Ectodermal cell (in vitro differentiated cells): ENCODE results near the gene GTF3C5.

Experiments used
- H3K27ac ChIP-seq: 2 replicates; pipeline ENCODE4 v1.7.0; 2013; ENCODE audit warnings: mild to moderate bottlenecking, low read depth, low read length; ENCODE audit not compliant: insufficient read depth, poor library complexity, severe bottlenecking
- H3K27me3 ChIP-seq: 2 replicates; pipeline ENCODE4 v1.7.0; 2013; ENCODE audit warnings: mild to moderate bottlenecking, low read length; ENCODE audit not compliant: insufficient read depth, control insufficient read depth, poor library complexity, severe bottlenecking
- H3K36me3 ChIP-seq: one replicate; pipeline ENCODE4 v1.7.0; 2013; ENCODE audit warnings: low read length; ENCODE audit not compliant: control insufficient read depth, insufficient read depth
- H3K4me1 ChIP-seq: one replicate; pipeline ENCODE4 v1.7.0; 2013; ENCODE audit warnings: low read length; ENCODE audit not compliant: control insufficient read depth, insufficient read depth
- H3K4me3 ChIP-seq: 2 replicates; pipeline ENCODE4 v1.7.0; 2013; ENCODE audit warnings: low read depth, low read length, control low read depth; ENCODE audit not compliant: insufficient read depth
- H3K9me3 ChIP-seq: 2 replicates; pipeline ENCODE4 v1.7.0; 2013; ENCODE audit warnings: mild to moderate bottlenecking, low read length, moderate library complexity; ENCODE audit not compliant: control insufficient read depth
- WGBS, 2 experiments: methylation state at CpG; one replicate each; pipeline ENCODE4 v1.1.7; 2013; ENCODE audit warnings: missing lambda C conversion rate in 2 of 2; 5-methylcytosine and 5-hydroxymethylcytosine counted together

GTF3C5 gene

DNA sequence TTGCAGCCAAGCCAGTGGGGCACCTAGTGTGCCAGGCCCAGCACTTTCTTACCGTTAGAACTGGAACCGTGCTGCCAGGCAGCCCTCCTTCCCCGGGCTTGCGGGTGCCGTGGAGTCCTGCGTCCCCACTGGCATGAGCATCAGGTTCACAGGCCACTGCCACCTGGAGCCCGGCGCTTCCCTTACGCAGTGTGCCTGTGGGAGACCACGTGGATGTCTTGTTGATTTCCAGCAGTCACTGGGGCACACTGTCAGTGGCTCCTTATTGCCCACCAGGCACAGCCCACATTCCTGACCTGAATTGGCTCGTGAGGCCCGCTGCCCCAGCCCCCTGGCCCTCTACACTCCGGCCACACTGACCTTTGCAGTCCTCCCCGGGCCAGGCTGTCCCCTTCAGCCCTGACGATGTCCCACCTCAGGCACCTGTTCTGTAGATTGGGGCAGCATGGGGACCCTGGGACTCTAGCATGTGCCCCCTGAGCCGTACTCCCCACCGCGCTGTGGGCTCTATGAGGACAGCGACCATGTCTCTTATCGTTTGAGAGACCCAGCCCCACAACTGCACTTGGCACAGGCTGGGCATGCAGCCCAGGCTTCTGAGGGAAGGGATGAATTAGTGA, 20.6 kb downstream of the GTF3C5 start:
- Histone ChIP-seq H3K27me3 (no peaks in the 10 kb centered on the region), H3K4me3 (no peak overlapping the region), H3K27ac (no peak overlapping the region), H3K4me1 (no peaks in the 10 kb centered on the region), H3K36me3 (peaks cover 37% of the 10 kb centered on the region), H3K9me3 (no peaks in the 10 kb centered on the region)
- WGBS, 2 experiments: 96% methylated on average over 20 of the region's 20 CpGs

GRCh38 chr9:133051966-133052539, 21.3 kb downstream of the GTF3C5 start:
- Histone ChIP-seq H3K27ac (no peak overlapping the region), H3K36me3 (peaks cover 38% of the 10 kb centered on the region), H3K4me3 (no peak overlapping the region), H3K9me3 (no peaks in the 10 kb centered on the region), H3K27me3 (no peaks in the 10 kb centered on the region), H3K4me1 (no peaks in the 10 kb centered on the region)
- WGBS, 2 experiments: 91 to 95% methylated on average over 8 of the region's 9 CpGs

GRCh38 chr9:133054194-133054890, 23.5 kb downstream of the GTF3C5 start:
- WGBS, 2 experiments: 94 to 96% methylated on average over 24 of the region's 24 CpGs
- H3K27ac ChIP-seq: no peak overlapping the region
- H3K27me3 ChIP-seq: no peaks in the 10 kb centered on the region
- no peaks in the 10 kb centered on the region for H3K9me3 ChIP-seq
- peaks cover 31% of the 10 kb centered on the region for H3K36me3 ChIP-seq
- H3K4me1 ChIP-seq: peaks cover 1% of the 10 kb centered on the region
- H3K4me3 ChIP-seq: no peak overlapping the region

- Histone ChIP-seq H3K27ac (no peak overlapping the region), H3K4me1 (peaks cover 8% of the 10 kb centered on the region), H3K4me3 (no peak overlapping the region), H3K27me3 (no peaks in the 10 kb centered on the region), H3K9me3 (no peaks in the 10 kb centered on the region), H3K36me3 (peaks cover 31% of the 10 kb centered on the region)
- WGBS, 2 experiments: 92% methylated on average over 16 of the region's 16 CpGs
Observed at GRCh38 chr9:133054966-133055365, 24.2 kb downstream of the GTF3C5 start.

DNA sequence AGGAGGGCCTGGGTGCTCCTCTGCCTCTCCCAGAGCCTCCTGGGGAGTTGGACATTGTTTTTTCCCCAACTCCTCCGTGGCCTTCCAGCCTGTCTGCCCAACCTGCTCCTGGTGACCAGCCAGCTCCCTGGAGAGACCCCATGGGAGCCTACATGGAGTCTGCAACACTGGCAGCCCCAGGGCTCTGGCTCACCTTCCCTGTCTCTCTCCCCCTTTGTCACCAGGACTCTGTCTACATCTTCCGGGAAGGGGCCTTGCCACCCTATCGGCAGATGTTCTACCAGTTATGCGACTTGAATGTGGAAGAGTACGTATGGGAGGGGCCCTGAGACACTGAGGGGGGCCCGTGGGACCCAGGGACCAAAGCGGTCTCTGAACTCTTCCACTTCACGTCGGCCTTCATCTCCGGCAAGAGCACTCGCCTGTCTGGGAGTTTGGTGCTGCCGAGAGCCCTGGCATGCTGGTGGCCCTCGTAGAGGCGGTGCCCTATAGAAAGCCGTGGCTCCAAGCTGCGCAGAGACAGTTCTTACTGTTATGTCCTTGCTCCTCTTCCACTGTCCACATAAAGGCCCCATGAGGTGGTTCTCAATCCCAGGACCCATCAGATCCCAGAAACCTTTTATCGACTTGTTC, 25.1 kb downstream of the GTF3C5 start:
- Histone ChIP-seq H3K27ac (no peak overlapping the region), H3K9me3 (no peaks in the 10 kb centered on the region), H3K4me1 (peaks cover 14% of the 10 kb centered on the region), H3K36me3 (peaks cover 23% of the 10 kb centered on the region), H3K27me3 (no peaks in the 10 kb centered on the region), H3K4me3 (no peak overlapping the region)
- 96% methylated on average over 17 of the region's 17 CpGs for WGBS, 2 experiments

DNA sequence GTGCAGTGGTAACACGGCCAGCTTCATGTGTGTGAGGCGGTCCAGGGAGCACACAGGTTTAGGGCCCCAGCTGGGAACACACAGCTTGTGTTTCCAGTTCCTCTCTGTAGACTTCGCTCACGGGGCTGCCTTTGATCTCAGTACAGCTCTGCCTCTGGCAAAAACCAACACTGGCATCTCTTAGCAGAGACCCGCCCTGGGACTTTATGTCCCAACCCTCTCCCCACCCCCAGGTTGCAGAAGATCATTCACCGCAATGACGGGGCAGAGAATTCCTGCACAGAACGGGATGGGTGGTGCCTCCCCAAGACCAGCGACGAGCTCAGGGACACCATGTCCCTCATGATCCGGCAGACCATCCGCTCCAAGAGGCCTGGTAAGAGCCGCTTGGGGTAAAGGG, 25.7 kb downstream of the GTF3C5 start:
- no peaks in the 10 kb centered on the region for H3K9me3 ChIP-seq
- H3K27ac ChIP-seq: no peak overlapping the region
- no peak overlapping the region for H3K4me3 ChIP-seq
- WGBS, 2 experiments: 95 to 96% methylated on average over 13 of the region's 13 CpGs
- peaks cover 19% of the 10 kb centered on the region for H3K4me1 ChIP-seq
- H3K27me3 ChIP-seq: no peaks in the 10 kb centered on the region
- peaks cover 18% of the 10 kb centered on the region for H3K36me3 ChIP-seq

DNA sequence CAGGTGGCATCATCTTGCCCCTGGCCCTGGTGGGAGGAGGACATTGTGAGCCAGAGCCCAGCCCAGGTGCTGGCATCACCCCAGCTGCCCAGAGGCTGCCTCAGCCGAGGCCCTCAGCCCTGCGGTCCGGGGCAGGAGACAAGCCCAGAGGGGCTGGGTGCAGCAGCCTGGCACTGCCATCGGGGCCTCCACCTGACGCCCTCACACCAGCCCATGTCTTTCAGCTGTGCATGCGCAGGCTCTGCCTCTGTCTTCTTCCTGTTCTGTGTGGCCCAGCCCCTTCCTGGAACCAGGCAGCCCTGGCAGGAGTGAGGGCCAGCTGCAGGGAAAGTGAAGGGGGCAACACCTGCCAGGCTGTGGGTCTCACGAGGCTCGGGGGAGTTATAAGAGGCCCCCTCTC, 26.2 kb downstream of the GTF3C5 start:
- no peaks in the 10 kb centered on the region for H3K27me3 ChIP-seq
- H3K27ac ChIP-seq: no peak overlapping the region
- H3K4me3 ChIP-seq: no peak overlapping the region
- H3K9me3 ChIP-seq: no peaks in the 10 kb centered on the region
- H3K36me3 ChIP-seq: peaks cover 16% of the 10 kb centered on the region
- 94 to 98% methylated on average over 8 of the region's 8 CpGs for WGBS, 2 experiments
- peaks cover 19% of the 10 kb centered on the region for H3K4me1 ChIP-seq

- Histone ChIP-seq H3K4me3 (no peak overlapping the region), H3K9me3 (no peaks in the 10 kb centered on the region), H3K27ac (no peak overlapping the region), H3K4me1 (peaks cover 19% of the 10 kb centered on the region), H3K27me3 (no peaks in the 10 kb centered on the region), H3K36me3 (peaks cover 16% of the 10 kb centered on the region)
- 95 to 96% methylated on average over 12 of the region's 12 CpGs for WGBS, 2 experiments
Observed at GRCh38 chr9:133057553-133057952, 26.8 kb downstream of the GTF3C5 start.

DNA sequence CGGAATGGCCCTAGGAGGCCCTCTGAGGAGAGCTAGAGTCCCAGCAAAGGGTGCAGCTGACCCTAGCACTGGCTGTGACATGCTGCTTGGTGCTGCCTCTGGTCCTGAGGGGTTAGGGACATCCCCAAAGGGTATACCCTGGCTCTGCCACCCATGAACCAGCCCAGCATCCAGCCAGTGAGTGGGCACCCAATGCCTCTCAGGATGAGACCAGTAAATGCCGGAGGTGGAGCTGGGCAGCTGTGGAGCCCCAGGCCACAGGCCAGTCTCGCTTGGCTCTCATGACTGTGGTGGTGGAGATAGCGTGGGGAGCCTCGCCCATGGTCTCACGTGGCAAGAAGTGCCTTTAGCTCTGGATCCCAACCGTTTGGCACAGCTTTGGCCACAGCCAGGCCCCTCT, 27.3 kb downstream of the GTF3C5 start:
- H3K36me3 ChIP-seq: peaks cover 16% of the 10 kb centered on the region
- H3K27ac ChIP-seq: no peak overlapping the region
- 92 to 93% methylated on average over 7 of the region's 7 CpGs for WGBS, 2 experiments

More for the DNA sequence above, 27.3 kb downstream of the GTF3C5 start:
- H3K4me3 ChIP-seq: no peak overlapping the region
- no peaks in the 10 kb centered on the region for H3K9me3 ChIP-seq
- H3K4me1 ChIP-seq: peaks cover 19% of the 10 kb centered on the region
- H3K27me3 ChIP-seq: no peaks in the 10 kb centered on the region
